ENCODE data around the gene MAK.

Gene MAK

GRCh38 chr6:10847684-10848083 lies 9.3 kb upstream of the MAK start:
- no peak for DNase-seq
- no peak overlapping the region for H3K27ac Mint-ChIP-seq
- H3K36me3 Mint-ChIP-seq (ENCODE audit: low read depth): peaks cover 16% of the 10 kb centered on the region
- peaks cover 24% of the 10 kb centered on the region for H3K27me3 Mint-ChIP-seq (ENCODE audit: low read depth, poor library complexity)
- H3K4me3 Mint-ChIP-seq: no peak overlapping the region
- TF ChIP-seq, protein P1, sequence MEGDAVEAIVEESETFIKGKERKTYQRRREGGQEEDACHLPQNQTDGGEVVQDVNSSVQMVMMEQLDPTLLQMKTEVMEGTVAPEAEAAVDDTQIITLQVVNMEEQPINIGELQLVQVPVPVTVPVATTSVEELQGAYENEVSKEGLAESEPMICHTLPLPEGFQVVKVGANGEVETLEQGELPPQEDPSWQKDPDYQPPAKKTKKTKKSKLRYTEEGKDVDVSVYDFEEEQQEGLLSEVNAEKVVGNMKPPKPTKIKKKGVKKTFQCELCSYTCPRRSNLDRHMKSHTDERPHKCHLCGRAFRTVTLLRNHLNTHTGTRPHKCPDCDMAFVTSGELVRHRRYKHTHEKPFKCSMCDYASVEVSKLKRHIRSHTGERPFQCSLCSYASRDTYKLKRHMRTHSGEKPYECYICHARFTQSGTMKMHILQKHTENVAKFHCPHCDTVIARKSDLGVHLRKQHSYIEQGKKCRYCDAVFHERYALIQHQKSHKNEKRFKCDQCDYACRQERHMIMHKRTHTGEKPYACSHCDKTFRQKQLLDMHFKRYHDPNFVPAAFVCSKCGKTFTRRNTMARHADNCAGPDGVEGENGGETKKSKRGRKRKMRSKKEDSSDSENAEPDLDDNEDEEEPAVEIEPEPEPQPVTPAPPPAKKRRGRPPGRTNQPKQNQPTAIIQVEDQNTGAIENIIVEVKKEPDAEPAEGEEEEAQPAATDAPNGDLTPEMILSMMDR (IDR thresholded peaks at IDR 0.05): peak; percentile 8
- H3K9me3 Mint-ChIP-seq: peaks cover 30% of the 10 kb centered on the region
- peaks cover 29% of the 10 kb centered on the region for H3K4me1 Mint-ChIP-seq

- Mint-ChIP-seq H3K27me3 (ENCODE audit: low read depth, poor library complexity) (peaks cover 43% of the 10 kb centered on the region), H3K9me3 (peaks cover 16% of the 10 kb centered on the region), H3K36me3 (ENCODE audit: low read depth) (peaks cover 6% of the 10 kb centered on the region), H3K4me1 (peaks cover 8% of the 10 kb centered on the region), H3K4me3 (no peak overlapping the region), H3K27ac (no peak overlapping the region)
- TF ChIP-seq, protein P1 (IDR thresholded peaks at IDR 0.05): no peak
- no peak for DNase-seq
These were observed 5.2 kb upstream of the MAK start for GRCh38 chr6:10843554-10843953.

- TF ChIP-seq, protein P1 (IDR thresholded peaks at IDR 0.05): no peak
- H3K9me3 Mint-ChIP-seq: peaks cover 31% of the 10 kb centered on the region
- no peak for DNase-seq
- peaks cover 42% of the 10 kb centered on the region for H3K27me3 Mint-ChIP-seq (ENCODE audit: low read depth, poor library complexity)
- H3K4me1 Mint-ChIP-seq: peaks cover 21% of the 10 kb centered on the region
- no peak overlapping the region for H3K27ac Mint-ChIP-seq
- H3K4me3 Mint-ChIP-seq: peak overlapping the region; percentile 87
- peaks cover 19% of the 10 kb centered on the region for H3K36me3 Mint-ChIP-seq (ENCODE audit: low read depth)
These were observed 525 bp upstream of the MAK start for GRCh38 chr6:10838794-10839333.

DNA sequence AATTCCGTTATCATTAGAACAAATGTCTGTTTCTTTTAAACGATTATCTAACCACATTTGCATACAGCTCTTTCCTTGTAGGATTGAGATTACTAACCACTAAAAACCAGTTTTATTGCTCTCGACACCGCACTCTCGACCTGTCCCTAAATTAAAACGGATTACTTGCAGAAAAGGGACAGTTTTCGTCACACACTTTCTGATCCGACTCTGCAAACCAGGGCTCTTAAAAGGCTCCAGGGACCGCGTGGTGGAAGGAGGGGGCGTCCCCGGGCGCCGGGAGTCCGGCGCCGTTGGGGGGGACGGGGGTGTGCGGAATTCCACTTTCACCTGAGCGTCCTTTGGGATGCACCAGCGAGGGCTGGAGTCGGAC lies 731 bp downstream of the MAK start:
- Mint-ChIP-seq H3K4me1 (peaks cover 21% of the 10 kb centered on the region), H3K27me3 (ENCODE audit: low read depth, poor library complexity) (peaks cover 35% of the 10 kb centered on the region), H3K27ac (peak overlapping the region; percentile 97), H3K9me3 (peaks cover 26% of the 10 kb centered on the region), H3K4me3 (peak overlapping the region; percentile 87), H3K36me3 (ENCODE audit: low read depth) (peaks cover 22% of the 10 kb centered on the region)
- DNase-seq: no peak
- TF ChIP-seq, protein P1 (IDR thresholded peaks at IDR 0.05): no peak

GRCh38 chr6:10837009-10837621 lies 1.2 kb downstream of the MAK start:
- DNase-seq: peak; percentile 63
- Mint-ChIP-seq H3K27me3 (ENCODE audit: low read depth, poor library complexity) (peaks cover 35% of the 10 kb centered on the region), H3K4me3 (peak overlapping the region; percentile 87), H3K4me1 (peaks cover 21% of the 10 kb centered on the region), H3K27ac (no peak overlapping the region), H3K9me3 (peaks cover 26% of the 10 kb centered on the region), H3K36me3 (ENCODE audit: low read depth) (peaks cover 26% of the 10 kb centered on the region)
- TF ChIP-seq, protein P1 (IDR thresholded peaks at IDR 0.05): no peak

- TF ChIP-seq, protein P1 (IDR thresholded peaks at IDR 0.05): no peak
- H3K9me3 Mint-ChIP-seq: peaks cover 26% of the 10 kb centered on the region
- H3K27me3 Mint-ChIP-seq (ENCODE audit: low read depth, poor library complexity): peaks cover 15% of the 10 kb centered on the region
- H3K4me1 Mint-ChIP-seq: peaks cover 21% of the 10 kb centered on the region
- DNase-seq: no peak
- no peak overlapping the region for H3K27ac Mint-ChIP-seq
- H3K4me3 Mint-ChIP-seq: no peak overlapping the region
- H3K36me3 Mint-ChIP-seq (ENCODE audit: low read depth): peaks cover 32% of the 10 kb centered on the region
These were observed 3.5 kb downstream of the MAK start for GRCh38 chr6:10834823-10835222.
